SK-N-DZ (cell line): Measurements from ENCODE around the gene MED27.

Experiments
- DNase-seq: peaks from one replicate; pipeline ENCODE4 v3.0.0-alpha.2; 2015; ENCODE audit warnings: low spot score

The MED27 gene

GRCh38 chr9:131860430-131860829 is 219.2 kb downstream of the MED27 start:
- no peak for DNase-seq

DNA sequence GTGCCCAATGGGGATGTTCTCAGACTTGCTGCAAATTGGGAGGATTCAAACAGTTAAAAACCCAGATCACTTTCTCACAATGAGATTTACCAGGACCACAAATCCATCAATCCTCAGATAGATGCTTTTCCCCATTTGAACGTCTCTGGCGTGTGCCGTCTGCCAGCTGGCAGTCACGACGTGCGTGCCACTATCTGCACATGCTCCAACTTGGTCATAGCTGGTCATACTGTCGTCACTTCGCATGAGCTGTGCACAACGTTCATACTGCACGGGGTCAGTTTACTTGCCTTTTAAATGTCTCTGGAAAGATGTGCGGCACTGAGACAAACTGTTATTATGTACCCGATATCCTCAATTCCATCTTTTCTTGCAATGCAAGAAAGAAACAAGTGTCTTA is 221.5 kb downstream of the MED27 start:
- no peak for DNase-seq

GRCh38 chr9:131856105-131856504 is 223.6 kb downstream of the MED27 start:
- DNase-seq = peak; percentile 36

GRCh38 chr9:131854896-131855613 is 224.6 kb downstream of the MED27 start:
- peak; percentile 73 for DNase-seq

DNA sequence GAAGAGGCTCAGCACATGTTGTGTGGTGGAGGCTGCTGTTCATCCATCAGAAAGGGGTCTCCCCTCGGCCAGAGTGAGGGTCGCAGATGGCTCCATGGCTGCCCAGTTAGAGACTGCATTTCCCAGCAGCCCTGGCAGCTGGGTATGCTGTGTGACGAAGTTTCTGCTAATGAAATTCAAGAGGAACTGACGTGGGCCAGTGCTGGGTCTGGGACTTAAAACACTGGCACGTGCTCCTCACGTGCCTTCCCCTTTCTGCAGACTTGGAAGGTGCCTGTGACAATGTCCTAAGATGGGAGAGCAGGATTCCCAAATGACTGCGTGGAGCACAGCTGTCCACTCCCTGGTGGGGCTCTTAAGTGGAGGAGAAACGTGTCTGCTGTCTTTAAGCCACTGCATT is 225.3 kb downstream of the MED27 start:
- DNase-seq = peak; percentile 65

DNA sequence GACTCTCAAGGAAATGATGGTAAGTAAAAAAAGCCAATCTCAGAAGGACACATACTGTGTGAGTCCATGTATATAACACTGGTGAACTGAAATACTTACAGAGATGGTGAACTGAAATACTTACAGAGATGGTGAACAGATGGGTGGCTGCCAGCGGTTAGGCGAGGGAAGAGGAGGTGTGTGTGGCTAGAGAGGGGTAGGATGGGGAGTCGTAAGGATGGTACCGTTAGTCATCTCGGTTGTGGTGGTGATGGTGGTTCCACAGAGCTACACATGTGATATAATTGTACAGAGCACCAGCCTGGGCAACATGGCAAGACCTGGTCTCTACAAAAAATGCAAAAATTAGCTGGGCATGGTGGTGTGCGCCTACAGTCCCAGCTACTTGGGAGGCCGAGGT is 226.2 kb downstream of the MED27 start:
- DNase-seq = no peak

DNA sequence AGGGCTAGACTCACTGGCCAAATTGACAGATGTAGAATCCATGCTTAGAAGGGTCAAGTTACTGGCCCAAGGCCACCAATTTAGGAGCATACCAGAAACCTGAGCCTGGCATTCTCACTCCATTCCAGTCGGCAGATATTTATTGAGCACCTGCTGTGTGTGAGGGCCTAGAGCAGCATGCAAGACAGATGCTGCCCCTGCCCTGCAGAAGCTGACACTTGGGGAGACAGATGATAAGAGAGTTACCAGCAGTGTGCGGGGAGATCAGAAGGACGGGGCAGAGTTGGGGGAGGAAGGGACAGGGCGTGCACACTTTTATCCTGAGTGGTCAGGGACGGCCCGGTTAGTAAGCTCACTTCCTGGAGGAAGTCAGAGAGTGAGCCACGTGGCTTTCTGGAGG is 228.3 kb downstream of the MED27 start:
- DNase-seq = no peak

- no peak for DNase-seq
These were observed 230.3 kb downstream of the MED27 start for GRCh38 chr9:131849391-131849790.

GRCh38 chr9:131848570-131849160 is 231.0 kb downstream of the MED27 start:
- DNase-seq = peak; percentile 54

- DNase-seq = no peak
These were observed 231.9 kb downstream of the MED27 start for GRCh38 chr9:131847665-131848354.

DNA sequence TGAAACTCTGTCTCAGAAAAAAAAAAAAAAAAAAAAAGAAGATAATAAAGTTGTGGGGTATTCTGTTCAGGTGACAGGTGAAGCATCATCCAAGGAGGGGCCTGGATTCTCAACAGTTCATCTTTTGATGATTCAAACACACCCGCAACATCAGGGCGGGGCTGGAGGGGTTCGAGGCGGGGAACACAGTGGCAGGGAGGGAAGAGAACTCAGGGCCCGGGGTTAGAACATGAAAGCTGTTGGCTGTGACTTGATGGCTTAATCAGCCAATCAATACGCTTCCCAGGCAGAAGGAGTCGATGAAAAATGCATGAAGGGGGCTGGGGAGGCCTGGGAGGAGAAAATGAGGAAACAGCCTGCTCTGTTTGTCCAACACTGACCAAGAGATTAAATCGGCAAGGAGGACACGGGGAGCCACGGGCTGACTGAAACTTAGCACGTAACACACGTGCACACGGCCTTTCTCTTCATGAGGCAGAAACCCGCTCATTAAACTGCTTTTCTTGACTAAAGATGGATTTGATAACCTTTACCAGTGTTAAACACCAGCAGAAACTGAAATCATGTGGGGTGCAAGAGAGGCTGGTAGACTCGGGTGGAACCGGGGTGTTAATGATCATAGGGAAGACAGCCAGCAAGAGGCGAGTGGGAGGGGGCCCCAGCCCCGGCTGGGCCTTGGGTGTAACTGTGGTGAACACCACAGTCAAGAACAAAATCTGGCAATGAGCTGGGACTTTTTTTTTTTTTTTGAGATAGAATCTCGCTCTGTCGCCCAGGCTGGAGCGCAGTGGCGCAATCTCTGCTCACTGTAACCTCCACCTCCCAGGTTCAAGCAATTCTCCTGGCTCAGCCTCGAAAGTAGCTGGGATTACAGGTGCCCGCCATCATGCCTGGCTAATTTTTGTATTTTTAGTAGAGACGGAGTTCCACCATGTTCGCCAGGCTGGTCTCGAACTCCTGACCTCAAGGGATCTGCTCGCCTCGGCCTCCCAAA is 234.1 kb downstream of the MED27 start:
- peak; percentile 59 for DNase-seq

- no peak for DNase-seq
These were observed 234.9 kb downstream of the MED27 start for GRCh38 chr9:131844745-131845118.

DNA sequence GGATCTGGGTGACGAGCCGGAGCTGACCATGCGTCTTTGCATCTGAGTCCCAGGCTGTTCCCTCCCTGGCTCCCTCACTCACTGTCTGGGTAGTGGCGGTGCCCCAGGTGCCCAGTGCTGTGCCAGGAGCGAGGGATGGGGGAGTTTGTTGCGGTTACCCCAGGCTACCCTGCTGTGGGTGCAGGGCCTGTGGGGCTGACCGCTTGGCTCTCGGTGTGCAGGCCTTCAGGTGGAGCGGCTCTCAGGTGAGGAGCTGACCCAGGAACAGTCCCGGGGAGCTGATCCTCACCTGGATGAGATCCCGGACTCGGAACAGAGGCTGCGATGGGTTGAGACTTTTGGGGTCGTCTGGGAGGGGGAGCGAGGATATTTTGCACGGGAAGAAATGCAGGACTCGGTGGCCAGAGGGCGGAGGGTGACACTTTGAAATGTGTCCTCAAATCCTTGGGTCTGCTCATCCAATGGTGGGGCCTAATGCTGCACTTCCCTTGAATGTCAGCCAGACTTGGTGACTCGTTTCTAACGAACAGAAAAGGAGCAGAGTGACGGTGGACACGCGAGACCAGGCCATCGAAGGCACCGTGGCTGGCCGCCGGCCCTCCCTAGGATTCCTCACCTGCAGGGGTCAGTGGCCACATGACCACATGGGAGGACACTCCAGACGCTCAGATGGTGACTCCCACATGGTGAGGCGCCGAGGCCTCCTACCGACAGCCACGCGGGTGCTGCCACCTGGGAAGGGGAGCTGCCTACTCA is 235.5 kb downstream of the MED27 start:
- no peak for DNase-seq

- DNase-seq = no peak
These were observed 237.8 kb downstream of the MED27 start for GRCh38 chr9:131841765-131842318.

- no peak for DNase-seq
These were observed 238.6 kb downstream of the MED27 start for GRCh38 chr9:131840751-131841702.

DNA sequence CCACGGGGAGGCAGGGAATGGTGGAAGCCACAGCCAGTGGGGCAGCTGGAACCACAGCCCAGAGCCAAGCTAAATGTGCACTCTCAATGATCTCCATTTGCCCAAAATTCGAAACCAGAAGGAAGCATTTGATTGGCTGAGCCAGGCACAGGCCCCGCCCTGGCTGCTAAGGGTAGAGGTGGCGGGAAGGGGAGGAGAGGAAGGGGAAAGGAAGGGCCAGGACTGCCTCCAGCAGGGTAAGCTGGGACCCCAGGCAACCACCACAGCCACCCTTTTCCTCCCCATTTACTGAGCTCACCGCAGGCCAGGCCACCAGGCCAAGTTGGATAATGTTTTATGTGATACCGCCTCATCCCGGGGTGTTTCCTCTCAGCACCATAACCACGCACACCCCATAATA is 239.4 kb downstream of the MED27 start:
- no peak for DNase-seq

DNA sequence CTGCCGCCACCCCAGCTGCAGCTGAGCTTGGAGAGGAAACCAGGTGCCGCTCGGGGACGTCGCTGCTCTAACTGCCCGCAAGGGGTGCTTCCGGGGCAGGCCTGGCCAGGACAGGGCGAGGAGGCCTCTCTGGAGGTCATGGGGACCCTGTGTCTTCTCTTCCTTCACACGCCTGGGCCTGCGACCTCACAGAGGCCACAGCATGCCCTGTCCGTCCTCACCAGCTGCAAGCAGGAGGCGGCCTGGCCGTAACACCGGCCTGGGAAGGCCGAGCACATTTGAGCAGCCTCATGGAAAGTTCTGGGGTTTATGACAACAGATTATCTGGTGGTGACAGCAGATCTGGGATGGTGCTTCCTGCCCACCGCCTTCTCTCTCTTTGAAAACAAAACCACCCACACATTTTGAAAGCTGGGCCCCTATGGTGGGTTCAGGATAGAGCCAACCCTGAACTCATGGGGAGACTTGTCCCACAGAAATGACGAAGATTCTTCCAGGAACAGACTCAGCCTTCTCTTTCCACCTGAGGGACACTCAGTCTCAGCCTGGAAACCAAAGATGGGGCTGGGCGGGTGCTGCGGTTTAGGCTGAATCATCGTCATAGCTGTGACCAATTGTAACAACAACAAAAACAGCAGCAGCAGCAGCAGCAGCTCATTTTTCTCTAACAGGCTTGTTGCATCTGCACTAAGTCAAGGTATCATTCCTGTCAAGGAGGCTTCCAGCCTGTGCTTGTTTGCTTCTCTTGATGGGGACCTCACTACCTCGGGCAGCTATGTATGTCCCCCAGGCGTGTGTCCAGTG is 240.2 kb downstream of the MED27 start:
- DNase-seq = no peak

DNA sequence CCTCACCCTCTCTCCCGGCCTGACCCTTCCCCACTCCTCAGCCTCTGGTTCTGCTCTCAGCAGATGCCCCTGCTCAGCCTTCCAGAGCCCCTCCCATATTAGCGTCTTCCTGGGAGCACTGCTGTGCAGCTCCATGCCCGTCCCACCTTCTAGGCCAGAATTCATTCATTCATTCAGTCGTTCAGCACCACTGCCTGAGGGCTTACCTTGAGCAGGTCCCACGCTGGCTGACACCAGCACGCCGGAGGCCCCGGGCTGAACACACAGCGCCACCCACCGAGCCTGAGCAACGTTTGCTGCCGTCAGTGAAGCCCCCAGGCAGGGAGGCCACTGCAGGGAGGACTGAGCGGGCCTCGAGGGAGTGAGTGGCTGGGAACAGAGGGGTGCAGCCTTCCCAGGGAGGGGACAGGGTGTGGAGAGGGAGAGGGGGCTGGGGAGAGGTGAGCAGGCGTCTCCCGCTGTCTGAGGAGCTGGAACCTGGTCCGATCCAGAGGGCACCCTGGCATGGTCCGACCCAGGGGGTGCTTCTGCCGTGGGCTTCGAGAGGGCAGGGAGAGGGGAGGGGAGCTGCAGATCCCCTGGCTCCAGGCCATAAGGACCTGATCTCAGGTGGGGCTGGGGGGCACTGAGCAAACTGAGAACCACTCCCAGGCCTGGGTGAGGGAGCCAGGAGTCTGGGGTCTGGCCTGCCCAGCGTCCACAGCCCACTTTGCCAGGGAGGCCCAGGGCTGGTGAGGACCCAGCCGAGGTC is 241.0 kb downstream of the MED27 start:
- DNase-seq = peak; percentile 47
